Liver (tissue), 9 donors: ENCODE measurements around the gene WDR82. TPM values are rescaled to one million over a fixed set of nuclear protein-coding genes. Genes with fewer than 3 reads are reported as not detected.

Source experiments
- DNase-seq: peaks from one replicate; pipeline ENCODE4 v3.0.0-alpha.2; 2017; ENCODE audit warnings: low spot score
- H3K27ac ChIP-seq, 2 donors: one replicate each; pipeline ENCODE4 v1.7.0; 2013; ENCODE audit warnings: inconsistent platforms in 2 of 2, low read length in 2 of 2, control low read depth in 1 of 2, low read depth in 1 of 2, mild to moderate bottlenecking in 1 of 2
- H3K27me3 ChIP-seq, 4 donors: one replicate each; pipeline versions ENCODE4 v1.6.1 to v1.7.0; 2013; ENCODE audit warnings: low read length in 3 of 4, inconsistent platforms in 1 of 4, mild to moderate bottlenecking in 1 of 4, moderate library complexity in 1 of 4; ENCODE audit not compliant: control insufficient read depth in 4 of 4, insufficient read depth in 4 of 4
- H3K36me3 ChIP-seq, 4 donors: one replicate each; pipeline versions ENCODE4 v1.6.1 to v1.7.0; 2013; ENCODE audit warnings: low read length in 3 of 4, mild to moderate bottlenecking in 3 of 4, low read depth in 1 of 4, moderate library complexity in 1 of 4; ENCODE audit not compliant: control insufficient read depth in 4 of 4, insufficient read depth in 3 of 4
- H3K4me1 ChIP-seq, 4 donors: one replicate each; pipeline versions ENCODE4 v1.6.1 to v1.7.0; 2013; ENCODE audit warnings: low read length in 3 of 4, mild to moderate bottlenecking in 3 of 4, moderate library complexity in 1 of 4; ENCODE audit not compliant: control insufficient read depth in 4 of 4, insufficient read depth in 4 of 4
- H3K4me3 ChIP-seq, 3 donors: one replicate each; pipeline versions ENCODE4 v1.6.1 to v1.7.0; 2013; ENCODE audit warnings: low read length in 3 of 3, control low read depth in 1 of 3, low read depth in 1 of 3, mild to moderate bottlenecking in 1 of 3
- H3K9ac ChIP-seq, 2 donors: one replicate each; pipeline ENCODE4 v1.7.0; 2013; ENCODE audit warnings: low read length in 2 of 2, mild to moderate bottlenecking in 2 of 2, moderate library complexity in 2 of 2, control low read depth in 1 of 2, low read depth in 1 of 2
- H3K9me3 ChIP-seq, 4 donors: one replicate each; pipeline versions ENCODE4 v1.6.1 to v1.7.0; 2013; ENCODE audit warnings: low read length in 3 of 4; ENCODE audit not compliant: control insufficient read depth in 4 of 4
- ATF3 ChIP-seq: IDR thresholded peaks from 2 replicates; pipeline ENCODE4 v1.6.1; 2016; ENCODE audit warnings: antibody characterized with exemption
- CTCF ChIP-seq: fragments of 150-350 bp; IDR thresholded peaks from 2 replicates; pipeline ENCODE4 v1.5.1; 2017; ENCODE audit warnings: improper control_type of control experiment, low read depth, low read length; ENCODE audit not compliant: missing input control
- EGR1 ChIP-seq, 2 donors: IDR thresholded peaks; 2 replicates each; pipeline ENCODE4 v1.6.1; 2016 to 2018; ENCODE audit warnings: antibody characterized with exemption in 2 of 2, low read depth in 2 of 2
- FOXA1 ChIP-seq: IDR thresholded peaks from 2 replicates; pipeline ENCODE4 v1.6.1; 2016; ENCODE audit warnings: antibody characterized with exemption
- FOXA2 ChIP-seq: IDR thresholded peaks from 2 replicates; pipeline ENCODE4 v1.6.1; 2016; ENCODE audit warnings: antibody characterized with exemption
- GABPA ChIP-seq, 2 donors: IDR thresholded peaks in 1 of 2; conservative IDR thresholded peaks in 1 of 2; 2 replicates each; pipeline ENCODE4 v1.6.1; 2016; ENCODE audit warnings: antibody characterized with exemption in 2 of 2, mild to moderate bottlenecking in 1 of 2, moderate library complexity in 1 of 2
- HNF4A ChIP-seq, 2 donors: conservative IDR thresholded peaks; 2 replicates each; pipeline ENCODE4 v1.6.1; 2016; ENCODE audit warnings: antibody characterized with exemption in 2 of 2, mild to moderate bottlenecking in 2 of 2
- JUND ChIP-seq, 2 donors: IDR thresholded peaks; 2 replicates each; pipeline ENCODE4 v1.6.1; 2016; ENCODE audit warnings: antibody characterized with exemption in 2 of 2
- MAX ChIP-seq: IDR thresholded peaks from 2 replicates; pipeline ENCODE4 v1.6.1; 2016; ENCODE audit warnings: antibody characterized with exemption
- NR2F2 ChIP-seq: IDR thresholded peaks from 2 replicates; pipeline ENCODE4 v1.6.1; 2016; ENCODE audit warnings: antibody characterized with exemption
- RAD21 ChIP-seq, 2 donors: IDR thresholded peaks; 2 replicates each; pipeline ENCODE4 v1.6.1; 2016; ENCODE audit warnings: antibody characterized with exemption in 2 of 2, mild to moderate bottlenecking in 2 of 2
- REST ChIP-seq: IDR thresholded peaks from 2 replicates; pipeline ENCODE4 v1.6.1; 2016; ENCODE audit warnings: antibody characterized with exemption, mild to moderate bottlenecking
- RXRA ChIP-seq, 2 donors: IDR thresholded peaks; 2 replicates each; pipeline ENCODE4 v1.6.1; 2017 to 2018; ENCODE audit warnings: antibody characterized with exemption in 2 of 2, mild to moderate bottlenecking in 1 of 2
- SP1 ChIP-seq: IDR thresholded peaks from 2 replicates; pipeline ENCODE4 v1.6.1; 2018; ENCODE audit warnings: antibody characterized with exemption, mild to moderate bottlenecking
- TAF1 ChIP-seq: conservative IDR thresholded peaks from 2 replicates; pipeline ENCODE4 v1.6.1; 2016; ENCODE audit warnings: antibody characterized with exemption, mild to moderate bottlenecking
- YY1 ChIP-seq: IDR thresholded peaks from 2 replicates; pipeline ENCODE4 v1.6.1; 2016; ENCODE audit warnings: antibody characterized with exemption, mild to moderate bottlenecking
- ZBTB33 ChIP-seq: IDR thresholded peaks from 2 replicates; pipeline ENCODE4 v1.6.1; 2016; ENCODE audit warnings: antibody characterized with exemption
- WGBS: extraction: QIAGEN DNeasy Blood & Tissue Kit; methylation state at CpG from one replicate; pipeline ENCODE4 v1.1.7; 2013; 5-methylcytosine and 5-hydroxymethylcytosine counted together
- polyA plus RNA-seq, 2 donors: library from polyadenylated mRNA; stranded (reverse) in 1 of 2; unstranded in 1 of 2; fragments of 200-250 nt in 1 of 2; fragments of >200 nt in 1 of 2; fragmentation: Nextera tagmentation in 1 of 2; extraction: Ambion mirVana in 1 of 2; gene quantifications; one replicate each; pipeline versions ENCODE4 v1.2.1 to v1.2.3, GENCODE V29; 2013 to 2015
- total RNA-seq, 2 donors: library from RNA; depleted of rRNA; stranded (reverse); fragments of >200 nt; gene quantifications; one replicate each; pipeline ENCODE4 v1.2.3, GENCODE V29; 2014
- donor health status: healthy.
- donor health status: healthy.
- donor health status: healthy.
- donor health status: healthy.
- donor health status: healthy.

Gene WDR82
- total and polyA plus RNA-seq, 4 donors = 4.3 to 44.3 (median 25.5) TPM

GRCh38 chr3:52237006-52237656, 41.3 kb downstream of the WDR82 start:
- TF ChIP-seq FOXA1 (no peak), TAF1 (no peak), YY1 (no peak), CTCF (no peak), GABPA (IDR thresholded peaks at IDR 0.05 in 1 of 2, conservative IDR thresholded peaks at IDR 0.05 in 1 of 2) (no peak), FOXA2 (no peak), RAD21 (IDR thresholded peaks at IDR 0.05) (no peak), ZBTB33 (no peak), RXRA (IDR thresholded peaks at IDR 0.05) (no peak), SP1 (no peak), HNF4A (conservative IDR thresholded peaks at IDR 0.05) (no peak), MAX (no peak), REST (no peak), JUND (IDR thresholded peaks at IDR 0.05) (no peak), EGR1 (IDR thresholded peaks at IDR 0.05; ENCODE audit: low read depth in 2 of 2) (no peak), ATF3 (no peak), NR2F2 (no peak)
- 83% methylated on average over 6 of the region's 6 CpGs for WGBS

More at GRCh38 chr3:52237006-52237656, 41.3 kb downstream of the WDR82 start:
- Histone ChIP-seq H3K9ac (peak overlapping the region in 1 of 2 donors; percentile 55), H3K36me3 (no peaks in the 10 kb centered on the region), H3K4me1 (peaks cover 19 to 78% (median 53%) of the 10 kb centered on the region in 4 donors), H3K9me3 (no peaks in the 10 kb centered on the region), H3K4me3 (peak overlapping the region in 1 of 3 donors; percentile 65), H3K27ac (peak overlapping the region; percentile 88 to 90), H3K27me3 (no peaks in the 10 kb centered on the region)
- no peak for DNase-seq
